SH-SY5Y (cell line): ENCODE measurements around the gene MICAL3.

Experiments used
- GATA2 ChIP-seq: IDR thresholded peaks from 2 replicates; pipeline ENCODE4 v1.6.1; 2011; ENCODE audit warnings: mild to moderate bottlenecking, low read depth, low read length
- GATA3 ChIP-seq: IDR thresholded peaks from 2 replicates; pipeline ENCODE4 v1.6.1; 2011; ENCODE audit warnings: low read depth, mild to moderate bottlenecking, low read length, moderate library complexity

DNA sequence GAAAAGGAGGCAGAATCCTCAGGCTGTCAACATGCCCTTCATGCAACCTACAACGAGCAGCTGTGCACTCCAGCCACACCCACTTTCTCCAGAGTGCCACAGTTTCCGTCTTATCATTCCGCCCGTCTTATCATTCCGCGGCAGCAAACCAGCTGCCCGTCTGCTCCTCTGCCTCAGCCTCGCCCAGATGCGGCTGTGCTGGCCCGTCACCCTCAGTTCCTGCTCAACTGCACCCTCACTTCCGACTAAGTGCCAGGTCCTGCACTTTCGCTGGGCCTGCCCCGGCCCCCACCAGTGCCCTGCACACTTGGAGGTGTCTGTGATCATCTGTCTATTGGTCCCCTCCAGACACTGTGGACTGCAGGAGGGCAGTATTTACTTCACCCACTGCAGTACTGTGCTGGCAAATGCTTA lies 43.7 kb downstream of the MICAL3 start:
- TF ChIP-seq GATA3 (no peak), GATA2 (peak; percentile 43)
